Activated CD8-positive, alpha-beta memory T cell treated with anti-CD3 and anti-CD28 coated beads for 4 hours (primary cell): ENCODE measurements around the gene ZCCHC7.
"Not testable (repeated sequence)": the region's sequence is repeated elsewhere in the genome, so short reads cannot be mapped to it uniquely, and the experiment has no call there.

ENCODE experiments used
- DNase-seq, 2 donors: peaks; one replicate each; pipeline ENCODE4 v3.0.0-alpha.2; 2020; ENCODE audit warnings: low read depth in 2 of 2

Gene ZCCHC7

DNA sequence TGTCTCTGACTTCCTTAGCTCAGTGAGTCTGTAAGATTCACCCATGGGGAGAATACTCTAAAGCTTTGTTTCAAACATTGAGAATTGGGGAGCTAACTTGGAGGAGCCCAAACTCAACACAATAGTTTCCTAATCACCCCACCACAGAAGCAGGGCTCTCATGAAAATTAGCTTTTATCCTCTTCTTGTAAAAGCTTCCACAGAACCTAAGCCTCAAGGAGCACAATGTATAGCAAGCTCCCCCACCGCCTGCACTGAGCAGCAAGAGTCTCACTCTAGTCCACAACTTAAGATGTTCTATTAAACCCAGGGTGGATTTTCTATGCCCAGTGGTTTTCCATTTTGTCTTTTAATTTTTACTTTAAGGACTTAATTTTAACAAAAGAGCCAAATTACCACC is 253.2 kb downstream of the ZCCHC7 start:
- DNase-seq, result no peak

DNA sequence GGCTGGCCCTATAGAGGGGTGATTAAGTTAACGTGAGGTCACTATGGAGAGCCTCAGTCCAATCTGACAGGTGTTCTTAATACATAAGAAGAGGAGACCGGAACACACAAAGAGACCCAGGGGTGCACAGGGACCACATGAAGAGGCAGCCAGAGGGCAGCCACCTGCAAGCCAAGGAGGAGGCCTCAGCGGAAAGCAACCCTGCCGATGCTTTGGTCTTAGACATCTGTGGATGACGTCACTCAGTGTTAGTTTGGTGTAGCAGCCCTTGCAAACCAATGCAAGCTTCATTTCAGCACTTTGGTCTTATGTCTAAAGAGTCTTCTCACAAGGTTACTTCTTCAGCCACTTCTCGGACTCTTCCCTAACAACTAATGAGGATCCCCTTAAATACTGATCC is 254.5 kb downstream of the ZCCHC7 start:
- no peak for DNase-seq

DNA sequence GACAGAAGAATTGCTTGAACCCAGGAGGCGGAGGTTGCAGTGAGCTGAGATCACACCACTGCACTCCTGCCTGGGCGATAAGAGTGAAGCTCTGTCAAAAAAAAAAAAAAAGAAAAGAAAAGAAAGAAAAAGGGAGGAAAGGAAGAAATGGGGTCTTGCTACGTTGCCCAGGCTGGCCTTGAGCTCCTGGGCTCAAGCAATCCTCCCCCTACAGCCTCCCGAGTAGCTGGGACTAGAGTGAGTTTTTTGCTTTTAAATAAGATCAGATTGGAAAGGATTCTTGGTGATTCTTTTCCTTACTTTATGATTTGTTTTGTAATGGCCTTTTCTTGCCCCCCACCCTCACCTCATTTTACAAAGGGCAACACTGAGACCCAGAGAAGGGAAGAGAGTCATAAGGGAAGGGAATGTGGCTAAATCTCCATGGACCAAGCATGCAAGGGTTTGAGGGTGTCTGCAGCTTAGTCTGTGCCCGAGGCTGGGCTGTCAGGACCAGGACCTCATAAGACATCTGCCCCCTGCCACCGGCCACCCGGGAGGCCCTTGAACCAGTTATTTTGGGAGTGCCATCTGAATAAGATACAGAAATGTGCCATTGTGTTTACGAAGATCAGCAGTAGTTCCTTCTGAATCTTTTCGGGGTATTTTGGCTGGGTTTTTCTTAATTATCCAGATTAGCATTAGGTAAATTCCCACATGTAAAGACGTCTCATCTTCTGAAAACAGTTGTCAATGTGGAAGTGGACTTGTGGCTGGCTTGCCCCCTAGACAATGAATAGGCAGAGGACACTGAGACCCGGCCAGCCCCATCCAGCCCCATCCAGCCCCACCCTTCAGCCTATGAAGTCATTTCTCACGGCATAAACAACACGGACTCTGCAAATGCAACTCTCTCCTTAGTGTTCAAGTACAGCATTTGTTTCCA is 257.6 kb downstream of the ZCCHC7 start:
- DNase-seq, result no peak

DNA sequence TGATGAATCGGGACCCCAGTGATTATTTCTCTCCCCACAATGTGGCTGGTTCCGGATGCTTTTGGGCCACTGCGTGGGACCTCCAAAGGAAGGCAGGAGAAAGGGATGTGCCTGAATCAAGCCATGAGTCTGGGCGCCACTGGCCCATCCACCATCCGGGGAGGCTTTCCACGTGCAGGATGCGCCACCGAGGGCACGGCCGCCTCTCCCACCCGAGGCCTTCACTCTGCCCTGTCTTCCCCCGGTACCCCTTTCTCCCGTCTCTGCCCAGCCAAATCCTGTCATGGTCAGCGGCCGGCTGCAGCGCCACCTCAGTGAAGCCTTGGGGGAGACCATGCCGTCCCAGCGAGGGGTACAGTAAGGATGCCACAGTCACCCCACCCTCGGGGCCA is 258.2 kb downstream of the ZCCHC7 start:
- DNase-seq, result no peak

DNA sequence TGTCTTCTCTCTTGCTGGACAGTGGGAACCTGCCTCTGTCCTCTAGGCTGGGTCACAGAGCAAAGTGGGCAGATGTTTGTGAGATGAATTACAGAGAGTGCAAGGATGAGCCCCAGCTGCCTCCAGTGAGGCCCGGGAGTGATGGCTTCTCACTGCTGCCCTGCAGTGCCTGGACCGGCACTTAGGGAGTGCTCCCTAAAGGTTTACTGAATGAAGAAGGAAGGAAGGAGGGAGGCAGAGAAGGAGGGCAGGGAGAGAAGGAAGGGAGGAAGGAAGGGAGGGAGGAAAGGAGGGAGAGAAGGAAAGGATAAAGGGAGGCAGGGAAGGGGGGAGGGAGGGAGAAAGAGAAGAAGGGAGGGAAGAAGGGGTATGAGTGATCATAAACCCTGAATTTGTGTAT is 259.5 kb downstream of the ZCCHC7 start:
- no peak for DNase-seq

DNA sequence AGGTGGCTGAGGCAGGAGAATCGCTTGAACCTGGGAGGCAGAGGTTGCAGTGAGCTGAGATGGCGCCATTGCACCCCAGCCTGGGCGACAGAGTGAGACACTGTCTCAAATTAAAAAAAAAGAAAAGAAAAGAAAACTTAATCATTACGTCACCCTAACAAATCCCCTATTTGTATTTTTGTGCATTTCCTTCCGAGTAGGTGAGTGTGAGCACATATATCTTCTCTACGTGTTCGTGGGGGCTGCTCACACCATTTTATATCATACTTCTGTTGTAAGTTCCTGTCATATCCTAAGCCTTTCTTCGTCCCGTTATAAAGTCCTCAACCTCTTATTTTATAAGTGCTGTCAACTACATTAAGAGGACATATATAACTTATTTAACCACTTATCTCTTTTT is 260.2 kb downstream of the ZCCHC7 start:
- DNase-seq, result no peak

DNA sequence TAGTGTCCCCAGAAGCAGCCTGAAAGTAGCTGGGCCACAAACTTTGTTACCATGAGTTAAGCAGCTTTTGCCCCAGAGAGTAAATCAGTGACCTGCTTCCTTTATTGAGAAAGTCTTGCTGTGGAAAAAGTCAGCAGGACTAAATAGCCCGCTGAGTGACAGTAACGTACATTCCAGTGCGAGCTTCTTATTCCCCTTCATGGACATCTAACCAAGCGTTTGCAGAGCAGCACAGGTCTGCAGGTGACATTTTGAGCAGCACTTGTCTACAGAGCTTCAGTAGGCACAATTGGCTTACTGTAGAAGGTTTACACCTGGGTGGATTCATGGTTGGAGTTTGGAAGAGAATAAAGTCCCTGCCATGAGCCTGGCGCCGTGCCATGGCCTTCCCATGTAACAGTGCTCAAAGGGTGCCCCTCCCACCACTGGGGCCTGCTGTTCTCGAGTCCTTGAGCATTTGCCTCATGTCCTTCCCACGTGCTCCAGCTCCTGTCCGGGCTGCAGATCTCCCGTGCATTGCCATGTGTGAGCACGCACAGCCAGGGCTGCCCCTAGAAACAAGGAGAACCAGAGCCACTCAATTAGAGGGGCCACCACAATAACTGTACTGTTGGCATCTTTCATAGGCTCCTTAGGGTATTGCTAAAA is 260.8 kb downstream of the ZCCHC7 start:
- DNase-seq, result no peak

DNA sequence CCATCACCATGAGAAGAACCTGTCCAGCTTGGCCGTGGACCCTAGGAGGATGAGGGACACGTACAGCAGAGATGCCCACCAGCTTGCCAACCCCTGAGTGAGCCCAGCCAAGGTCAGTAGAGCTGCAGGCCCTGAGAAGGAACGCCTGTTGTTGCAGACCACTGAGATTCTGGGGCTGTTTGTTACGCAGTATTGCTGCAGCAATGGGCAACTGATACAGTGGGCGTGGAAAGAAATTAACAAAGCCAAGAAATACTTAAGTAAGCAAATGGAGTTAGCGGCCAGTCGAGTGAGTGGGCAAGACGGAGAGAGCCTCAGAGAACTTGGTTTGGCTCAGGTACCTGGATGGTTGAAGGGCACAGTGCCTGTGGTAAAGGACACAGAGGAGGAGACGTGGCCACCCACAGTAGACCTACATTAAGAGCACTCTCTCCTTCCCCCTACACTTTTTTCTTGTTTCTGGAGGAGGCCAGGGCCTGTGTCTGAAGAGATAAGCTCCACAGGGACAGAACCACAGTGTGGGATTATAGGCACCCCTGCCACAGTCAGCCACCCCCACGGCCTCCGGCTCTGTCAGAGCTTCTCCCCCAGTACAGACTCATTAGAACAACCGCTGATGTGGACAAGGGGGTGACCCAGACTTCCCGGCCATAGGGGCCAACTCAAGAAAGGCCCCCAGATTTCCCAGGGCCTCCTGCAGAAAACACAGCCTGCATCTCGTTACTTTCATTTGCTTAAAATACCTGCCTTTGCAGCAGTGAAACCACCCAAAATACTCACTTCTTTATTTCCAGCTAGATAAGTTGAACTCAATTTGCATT is 262.0 kb downstream of the ZCCHC7 start:
- DNase-seq, result no peak

DNA sequence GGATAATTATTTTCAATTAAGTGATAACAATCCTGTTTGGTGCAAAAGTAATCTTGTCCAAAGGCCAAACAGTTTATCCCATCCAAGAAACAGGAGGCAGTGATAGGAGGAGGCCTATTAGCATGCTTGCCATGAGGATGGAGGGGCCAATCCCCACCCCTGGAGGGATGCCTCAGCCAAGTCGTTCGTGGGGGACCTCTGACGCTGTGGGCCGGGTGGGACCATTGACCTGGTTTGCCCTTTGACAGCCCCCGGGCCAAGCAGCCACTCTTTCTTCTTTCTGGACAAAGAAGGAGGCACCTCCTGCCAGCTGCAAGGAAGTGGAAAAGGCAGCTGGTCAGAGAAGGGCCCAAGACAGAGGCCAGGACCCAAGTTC is 262.6 kb downstream of the ZCCHC7 start:
- DNase-seq, result no peak

DNA sequence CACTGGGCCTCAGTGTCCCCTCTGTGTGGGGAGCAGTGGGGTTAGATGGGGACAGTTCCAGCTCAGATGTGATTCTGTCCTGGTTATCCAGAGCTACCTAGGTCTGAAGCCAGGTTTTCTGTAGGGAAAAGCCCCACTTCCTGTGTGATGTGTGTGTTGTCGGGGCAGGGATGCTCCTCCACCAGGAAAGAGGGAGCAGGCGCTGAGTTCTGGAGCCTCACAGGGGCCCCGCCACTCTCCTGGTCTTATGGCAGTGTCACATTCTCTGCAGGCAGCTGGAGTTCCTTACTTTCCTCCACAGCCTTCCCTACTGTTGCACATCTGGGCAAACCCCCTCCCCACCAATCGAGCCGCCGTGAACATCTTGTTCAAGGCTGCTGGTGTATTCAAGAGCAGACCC is 263.0 kb downstream of the ZCCHC7 start:
- DNase-seq, result no peak

DNA sequence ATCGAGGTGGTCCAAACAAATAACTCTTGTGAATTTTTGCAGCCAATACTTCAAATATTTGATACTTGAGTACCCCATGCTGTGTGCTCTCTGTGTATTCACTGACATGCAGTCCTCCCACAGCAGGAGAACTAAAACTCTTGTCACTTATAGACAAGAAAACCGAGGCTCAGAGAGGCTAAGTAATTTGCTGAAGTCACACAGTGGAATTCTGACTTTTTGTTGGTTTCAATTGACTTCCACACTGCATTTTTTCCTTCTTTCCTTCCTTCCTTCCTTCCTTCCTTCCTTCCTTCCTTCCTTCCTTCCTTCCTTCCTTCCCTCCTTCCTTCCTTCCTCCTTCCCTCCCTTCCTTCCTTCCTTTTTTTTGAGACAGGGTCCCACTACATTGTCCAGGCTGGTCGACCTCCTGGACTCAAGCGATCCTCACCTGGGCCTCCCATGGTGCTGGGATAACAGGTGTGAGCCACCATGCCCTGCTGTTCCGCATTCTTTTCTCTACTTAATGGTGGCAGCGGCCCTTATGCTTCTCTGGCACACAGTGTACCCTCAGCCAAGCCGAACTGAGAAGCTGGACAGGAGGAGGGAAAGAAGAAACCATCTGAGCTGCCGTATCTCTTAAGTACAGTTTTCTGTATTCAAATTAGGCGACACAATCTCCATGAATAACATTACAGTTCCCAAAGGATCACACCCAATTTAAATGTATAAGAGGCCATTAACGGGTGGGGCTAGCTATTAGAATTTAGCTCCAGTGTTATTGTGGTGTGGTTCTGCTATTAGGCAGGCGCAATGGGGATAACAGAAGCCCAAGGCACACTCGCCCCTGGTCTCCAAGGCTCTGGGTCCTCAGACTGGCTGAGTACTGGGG is 263.7 kb downstream of the ZCCHC7 start:
- no peak for DNase-seq

DNA sequence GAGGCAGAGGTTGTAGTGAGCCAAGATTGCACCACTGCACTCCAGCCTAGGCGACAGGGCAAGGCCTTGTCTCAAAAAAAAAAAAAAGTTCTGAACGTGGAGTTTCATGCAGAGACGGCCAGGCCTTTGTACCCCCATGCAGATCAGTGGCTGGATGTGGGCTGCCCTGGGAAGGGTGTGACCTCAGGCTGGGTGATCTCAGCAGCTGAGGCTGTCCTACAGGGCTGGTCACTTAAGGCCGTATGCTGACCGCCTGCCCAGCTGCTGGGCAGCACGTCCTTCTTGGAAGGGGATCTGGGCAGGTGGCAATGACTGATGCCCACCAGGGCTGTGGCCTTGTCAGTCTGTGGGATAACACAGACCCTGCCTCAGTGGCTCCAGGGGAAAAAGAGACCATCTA is 264.9 kb downstream of the ZCCHC7 start:
- no peak for DNase-seq

DNA sequence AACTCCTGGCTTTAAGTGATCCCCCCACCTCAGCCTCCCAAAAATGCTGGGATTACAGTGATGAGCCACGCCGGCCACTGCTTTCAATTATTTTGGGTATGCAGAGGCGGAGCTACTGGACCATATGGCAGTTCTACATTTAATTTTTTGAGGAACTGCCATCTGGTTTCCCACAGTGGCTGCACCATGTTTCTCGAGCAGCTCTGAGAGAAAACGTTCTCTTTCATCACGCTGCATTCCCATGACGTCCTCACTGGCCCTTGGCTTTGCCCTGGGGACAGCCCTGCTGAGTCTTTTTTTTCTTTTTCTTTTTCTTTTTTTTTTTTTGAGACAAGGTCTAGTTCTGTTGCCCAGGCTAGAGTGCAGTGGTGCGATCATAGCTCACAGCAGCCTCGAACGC is 266.6 kb downstream of the ZCCHC7 start:
- no peak for DNase-seq

DNA sequence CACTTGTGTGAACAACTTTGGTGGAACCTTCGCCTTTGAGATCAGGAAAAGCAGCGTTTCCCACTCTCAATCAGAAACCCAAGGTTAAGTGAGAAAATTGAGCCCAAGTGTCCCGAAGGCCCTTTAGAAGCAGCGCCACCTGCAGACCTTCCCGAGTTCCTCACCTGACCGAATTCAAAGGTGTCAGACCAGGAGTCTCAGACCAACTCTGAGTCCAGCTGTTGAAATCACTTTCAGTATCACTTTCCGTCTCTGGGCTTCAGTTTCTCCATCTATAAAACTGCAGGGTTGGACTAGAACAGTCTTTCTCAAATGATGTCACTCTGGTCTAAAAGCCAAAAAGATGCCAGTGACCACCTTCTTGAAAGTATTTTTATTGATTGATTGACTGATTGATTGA is 270.4 kb downstream of the ZCCHC7 start:
- DNase-seq, result no peak

DNA sequence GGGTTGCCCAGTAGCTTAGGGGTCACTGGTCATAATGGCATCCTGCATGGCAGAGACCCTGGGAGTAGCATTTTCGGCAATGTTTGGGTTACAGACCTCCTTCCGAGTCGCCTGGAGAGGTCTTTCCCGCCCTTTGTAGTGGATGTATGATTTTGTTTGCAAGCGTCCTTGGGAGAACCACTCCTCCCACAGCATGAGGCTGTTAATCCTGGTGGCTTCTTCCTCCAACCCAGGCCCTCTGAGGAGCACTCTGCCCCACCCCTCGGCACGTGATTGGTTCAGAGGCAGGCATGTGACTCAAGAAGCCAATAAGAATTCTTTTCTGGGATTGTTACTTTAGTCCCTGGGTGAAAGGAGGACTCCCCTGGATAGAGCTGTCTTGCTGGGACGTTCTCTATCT is 271.9 kb downstream of the ZCCHC7 start:
- no peak for DNase-seq

DNA sequence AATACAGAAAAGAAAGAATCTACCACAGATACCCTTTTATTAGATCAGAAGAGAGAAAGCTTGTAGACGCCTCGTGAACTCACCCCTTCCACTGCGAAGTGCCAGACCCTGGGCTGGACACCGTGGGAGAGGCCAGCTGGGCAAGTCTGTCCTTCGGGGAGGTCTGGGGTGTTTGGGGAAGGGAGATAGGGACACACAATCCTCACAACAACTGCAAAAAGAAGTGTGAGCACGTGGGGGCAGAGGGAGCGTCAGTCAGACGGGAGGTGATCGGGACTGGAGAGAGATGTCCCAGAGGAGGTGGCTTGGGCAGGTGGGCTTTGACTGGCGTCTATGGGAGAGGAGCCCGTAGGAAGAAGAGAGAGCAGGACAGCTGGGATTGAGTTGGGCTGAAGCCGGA is 274.9 kb downstream of the ZCCHC7 start:
- no peak for DNase-seq

DNA sequence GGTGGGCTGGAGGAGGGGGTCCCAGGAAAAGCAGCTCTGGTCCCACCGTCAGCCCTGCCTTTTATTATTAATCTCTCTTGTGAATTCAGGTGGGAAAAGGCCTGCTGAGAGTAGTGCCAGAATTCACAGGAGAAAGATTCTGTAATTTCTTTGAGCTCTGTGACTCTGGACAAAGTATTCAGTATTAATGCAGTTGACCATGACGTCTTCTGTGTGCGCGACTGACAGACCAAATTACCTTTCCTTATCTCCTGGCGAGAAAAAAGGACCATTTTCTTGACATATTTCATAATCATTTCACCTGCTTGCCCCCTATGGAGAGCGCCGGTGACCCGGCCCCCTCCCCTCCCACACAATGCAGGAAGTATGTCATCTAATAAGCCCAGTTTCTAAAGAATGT is 275.3 kb downstream of the ZCCHC7 start:
- no peak for DNase-seq

DNA sequence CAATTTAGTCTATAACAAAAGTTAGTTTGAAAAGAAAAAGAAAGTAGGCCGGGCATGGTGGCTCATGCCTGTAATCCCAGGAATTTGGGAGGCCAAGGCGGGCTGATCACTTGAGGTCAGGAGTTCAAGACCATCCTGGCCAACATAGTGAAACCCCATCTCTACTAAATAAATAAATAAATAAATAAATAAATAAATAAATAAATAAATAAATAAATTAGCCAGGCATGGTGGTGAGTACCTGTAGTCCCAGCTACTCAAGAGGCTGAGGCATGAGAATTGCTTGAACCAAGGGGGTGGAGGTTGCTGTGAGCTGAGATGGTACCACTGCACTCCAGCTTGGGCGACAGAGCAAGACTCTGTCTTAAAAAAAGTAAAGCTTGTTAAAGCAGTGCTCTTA is 277.6 kb downstream of the ZCCHC7 start:
- DNase-seq, result not testable (repeated sequence)

DNA sequence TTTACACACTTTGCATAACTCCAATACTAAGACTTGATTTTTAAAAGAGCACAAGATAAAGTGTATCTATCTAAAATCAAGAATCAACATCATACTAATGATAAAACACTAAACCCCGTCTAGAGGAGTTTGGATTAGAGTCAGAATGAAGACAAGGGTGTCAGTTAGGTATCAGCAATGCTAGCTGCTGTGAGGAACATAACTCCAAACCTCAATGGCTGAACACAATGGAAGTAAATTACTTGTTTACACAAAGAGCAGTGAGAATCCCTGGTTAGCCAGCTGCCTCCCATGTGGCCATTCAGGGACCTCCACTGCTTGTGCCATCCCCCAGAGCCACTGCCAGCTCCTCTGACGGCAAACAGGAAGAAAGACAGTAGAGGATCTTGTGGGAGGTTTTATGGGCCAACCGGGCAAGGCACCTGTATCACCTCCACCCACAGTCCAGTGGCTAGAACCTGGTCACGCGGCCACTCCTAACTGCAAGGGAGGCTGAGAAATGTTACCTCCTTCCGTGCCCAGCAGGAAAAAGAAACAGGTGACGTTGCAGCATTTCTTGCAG is 278.2 kb downstream of the ZCCHC7 start:
- no peak for DNase-seq

DNA sequence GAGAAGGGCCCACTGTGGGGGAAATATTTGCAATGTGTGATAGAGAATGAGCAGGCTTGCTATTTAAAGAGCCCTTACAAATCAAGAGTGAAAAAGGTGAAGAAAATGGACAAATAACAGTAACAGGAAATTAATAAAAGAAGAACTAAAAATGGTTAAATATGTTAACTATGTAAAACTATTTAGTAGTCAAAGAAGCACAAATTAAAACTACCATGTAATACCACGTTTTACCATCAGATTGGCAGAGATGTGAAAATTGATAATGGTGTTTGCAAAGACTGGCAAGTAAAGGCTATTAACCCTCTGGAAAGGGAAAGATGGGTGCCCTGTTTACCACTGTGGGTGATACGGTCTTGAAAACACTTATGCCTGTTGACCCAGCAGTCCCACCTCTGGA is 279.0 kb downstream of the ZCCHC7 start:
- DNase-seq, result no peak

DNA sequence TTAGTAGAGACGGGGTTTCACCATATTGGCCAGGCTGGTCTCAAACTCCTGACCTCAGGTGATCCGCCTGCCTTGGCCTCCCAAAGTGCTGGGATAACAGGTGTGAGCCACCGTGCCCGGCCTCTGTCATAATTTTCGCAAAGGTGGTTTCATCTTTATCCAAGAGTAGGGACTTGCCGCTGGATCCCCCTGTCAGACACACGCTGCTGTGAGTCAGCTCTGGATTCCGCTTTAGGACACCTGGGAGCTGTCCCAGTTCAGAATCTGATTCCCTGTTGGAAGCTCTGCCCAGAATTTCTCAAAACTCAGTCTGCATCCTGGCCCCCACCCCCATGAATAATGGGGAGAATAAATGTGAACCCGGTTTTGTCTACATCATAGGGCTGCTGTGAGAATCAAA is 284.2 kb downstream of the ZCCHC7 start:
- no peak for DNase-seq
